Tibial nerve (tissue), 4 donors: ENCODE data around the gene ELOB. TPM values are rescaled to one million over a fixed set of nuclear protein-coding genes. Genes with fewer than 3 reads are reported as not detected.

ENCODE experiments used
- DNase-seq, 2 donors: peaks; one replicate each; pipeline ENCODE4 v3.0.0-alpha.2; 2019; ENCODE audit warnings: low spot score in 2 of 2
- H3K27ac ChIP-seq, 4 donors: fragments of 200-600 bp; sonication (generic) in 3 of 4; one replicate each; pipeline ENCODE4 v1.5.1; 2017 to 2019; ENCODE audit warnings: mild to moderate bottlenecking in 1 of 4
- H3K27me3 ChIP-seq, 2 donors: fragments of 200-600 bp; sonication (generic) in 1 of 2; one replicate each; pipeline versions ENCODE4 v1.5.1 to v1.6.0; 2017 to 2019
- H3K36me3 ChIP-seq, 3 donors: fragments of 200-600 bp; sonication (generic); one replicate each; pipeline ENCODE4 v1.5.1; 2018 to 2019
- H3K4me1 ChIP-seq, 4 donors: fragments of 200-600 bp; sonication (generic) in 3 of 4; one replicate each; pipeline ENCODE4 v1.5.1; 2017 to 2019
- H3K4me3 ChIP-seq, 4 donors: fragments of 200-600 bp; sonication (generic) in 3 of 4; one replicate each; pipeline ENCODE4 v1.5.1; 2017 to 2019; ENCODE audit warnings: mild to moderate bottlenecking in 1 of 4, moderate library complexity in 1 of 4
- H3K9me3 ChIP-seq, 4 donors: fragments of 200-600 bp; sonication (generic) in 3 of 4; one replicate each; pipeline ENCODE4 v1.5.1; 2017 to 2019
- CTCF ChIP-seq, 5 experiments: fragments of 200-600 bp in 3 of 5; fragments of 450-650 bp in 2 of 5; sonication (generic) in 3 of 5; IDR thresholded peaks; one replicate each; pipeline ENCODE4 v1.5.1; 2016 to 2019; ENCODE audit warnings: antibody characterized with exemption in 5 of 5, mild to moderate bottlenecking in 3 of 5, moderate library complexity in 2 of 5
- EP300 ChIP-seq, 2 donors: sonication (generic); formaldehyde crosslinking; IDR thresholded peaks; one replicate each; pipeline ENCODE4 v1.6.1; 2017; ENCODE audit warnings: antibody characterized with exemption in 2 of 2, mild to moderate bottlenecking in 1 of 2
- POLR2A ChIP-seq, 2 donors: fragments of 450-650 bp; IDR thresholded peaks; one replicate each; pipeline ENCODE4 v1.6.1; 2017; ENCODE audit warnings: antibody characterized with exemption in 2 of 2, mild to moderate bottlenecking in 2 of 2, moderate library complexity in 2 of 2
- WGBS, 2 donors: methylation state at CpG; one replicate each; pipeline ENCODE4 v1.1.5; 2018; 5-methylcytosine and 5-hydroxymethylcytosine counted together
- total RNA-seq, 4 donors: library from RNA; depleted of rRNA; stranded (reverse); fragments of >200 nt; gene quantifications; one replicate each; pipeline ENCODE4 v1.1.0, GENCODE V29; 2016

ELOB gene
- total RNA-seq, 4 donors from 2014 or later: 293 to 759 (median 513) TPM

GRCh38 chr16:2818272-2818876 lies 41.3 kb upstream of the ELOB start:
- DNase-seq: no peak
- H3K27ac ChIP-seq: no peak overlapping the region
- no peaks in the 10 kb centered on the region for H3K9me3 ChIP-seq
- no peaks in the 10 kb centered on the region for H3K4me1 ChIP-seq
- WGBS, 2 donors: 76 to 85% methylated on average over 10 of the region's 10 CpGs
- no peak for TF ChIP-seq CTCF (IDR thresholded peaks at IDR 0.05)
- no peak for TF ChIP-seq EP300 (IDR thresholded peaks at IDR 0.05)
- no peak for TF ChIP-seq POLR2A (IDR thresholded peaks at IDR 0.05)
- no peaks in the 10 kb centered on the region for H3K36me3 ChIP-seq
- H3K4me3 ChIP-seq: no peak overlapping the region
- H3K27me3 ChIP-seq: peaks cover 0 to 35% of the 10 kb centered on the region in 2 donors

- TF ChIP-seq POLR2A (IDR thresholded peaks at IDR 0.05) (no peak), EP300 (IDR thresholded peaks at IDR 0.05) (no peak), CTCF (IDR thresholded peaks at IDR 0.05) (no peak)
- Histone ChIP-seq H3K4me3 (no peak overlapping the region), H3K4me1 (no peaks in the 10 kb centered on the region), H3K27me3 (peaks cover 0 to 35% of the 10 kb centered on the region in 2 donors), H3K36me3 (no peaks in the 10 kb centered on the region), H3K27ac (no peak overlapping the region), H3K9me3 (no peaks in the 10 kb centered on the region)
- no peak for DNase-seq
- WGBS, 2 donors: 73 to 75% methylated on average over 67 of the region's 68 CpGs
These were observed 40.5 kb upstream of the ELOB start for GRCh38 chr16:2817340-2818271.

GRCh38 chr16:2816751-2817339 lies 39.8 kb upstream of the ELOB start, which contains the start of gene PRSS21:
Gene PRSS21, plus strand, starts transcription at chr16:2817237. Its CDS starts 32 bp downstream, at chr16:2817269.
- H3K36me3 ChIP-seq: no peaks in the 10 kb centered on the region
- DNase-seq: no peak
- 66 to 81% methylated on average over 15 to 28 of the region's 28 CpGs for WGBS, 2 donors
- H3K27ac ChIP-seq: no peak within 1 kb of the TSS
- TF ChIP-seq CTCF (IDR thresholded peaks at IDR 0.05) (no peak), POLR2A (IDR thresholded peaks at IDR 0.05) (no peak), EP300 (IDR thresholded peaks at IDR 0.05) (no peak)
- no peaks in the 10 kb centered on the region for H3K9me3 ChIP-seq
- peaks cover 0 to 41% of the 10 kb centered on the region in 2 donors for H3K27me3 ChIP-seq
- H3K4me1 ChIP-seq: no peaks in the 10 kb centered on the region
- H3K4me3 ChIP-seq: no peak within 1 kb of the TSS

GRCh38 chr16:2815299-2815771 lies 38.3 kb upstream of the ELOB start:
- no peaks in the 10 kb centered on the region for H3K9me3 ChIP-seq
- no peak overlapping the region for H3K4me3 ChIP-seq
- no peak overlapping the region for H3K27ac ChIP-seq
- H3K36me3 ChIP-seq: no peaks in the 10 kb centered on the region
- DNase-seq: no peak
- WGBS, 2 donors: 71 to 82% methylated on average over 10 of the region's 10 CpGs
- no peak for TF ChIP-seq CTCF (IDR thresholded peaks at IDR 0.05)
- TF ChIP-seq EP300 (IDR thresholded peaks at IDR 0.05): no peak
- TF ChIP-seq POLR2A (IDR thresholded peaks at IDR 0.05): no peak
- H3K27me3 ChIP-seq: peaks cover 0 to 56% of the 10 kb centered on the region in 2 donors
- no peaks in the 10 kb centered on the region for H3K4me1 ChIP-seq
